Neural progenitor cell (in vitro differentiated cells): ENCODE data around the gene SGSM1.

ENCODE experiments used
- EZH2 ChIP-seq: fragments of 200-600 bp; sonication (generic); IDR thresholded peaks from 2 replicates; pipeline ENCODE4 v1.6.1; 2017; ENCODE audit warnings: antibody characterized with exemption, mild to moderate bottlenecking, moderate library complexity
- TF ChIP-seq, protein P1 (sequence below): fragments of 200-600 bp; sonication (generic); IDR thresholded peaks from 2 replicates; pipeline ENCODE4 v1.5.1; 2017; ENCODE audit warnings: antibody characterized with exemption, mild to moderate bottlenecking

DNA sequence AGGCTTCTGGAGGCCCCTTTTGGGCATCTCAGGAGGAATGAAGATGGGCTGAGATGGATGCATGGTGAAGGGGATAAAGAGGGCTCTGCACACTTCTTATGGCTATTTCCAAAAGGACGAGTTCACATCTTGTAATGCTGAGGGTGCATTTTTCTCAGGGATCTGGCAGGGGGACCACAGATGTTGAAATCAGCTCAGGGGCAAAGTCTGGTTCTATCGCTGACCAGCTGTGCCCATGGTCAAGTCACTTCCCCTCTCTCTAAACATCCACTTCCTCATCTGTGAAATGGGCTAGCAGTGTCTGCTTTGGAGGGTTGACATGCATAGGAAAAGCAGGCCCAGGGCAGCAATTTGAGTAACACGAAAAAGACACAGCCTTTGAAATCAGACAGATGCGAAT is 114.0 kb downstream of the SGSM1 start:
- TF ChIP-seq, protein P1, sequence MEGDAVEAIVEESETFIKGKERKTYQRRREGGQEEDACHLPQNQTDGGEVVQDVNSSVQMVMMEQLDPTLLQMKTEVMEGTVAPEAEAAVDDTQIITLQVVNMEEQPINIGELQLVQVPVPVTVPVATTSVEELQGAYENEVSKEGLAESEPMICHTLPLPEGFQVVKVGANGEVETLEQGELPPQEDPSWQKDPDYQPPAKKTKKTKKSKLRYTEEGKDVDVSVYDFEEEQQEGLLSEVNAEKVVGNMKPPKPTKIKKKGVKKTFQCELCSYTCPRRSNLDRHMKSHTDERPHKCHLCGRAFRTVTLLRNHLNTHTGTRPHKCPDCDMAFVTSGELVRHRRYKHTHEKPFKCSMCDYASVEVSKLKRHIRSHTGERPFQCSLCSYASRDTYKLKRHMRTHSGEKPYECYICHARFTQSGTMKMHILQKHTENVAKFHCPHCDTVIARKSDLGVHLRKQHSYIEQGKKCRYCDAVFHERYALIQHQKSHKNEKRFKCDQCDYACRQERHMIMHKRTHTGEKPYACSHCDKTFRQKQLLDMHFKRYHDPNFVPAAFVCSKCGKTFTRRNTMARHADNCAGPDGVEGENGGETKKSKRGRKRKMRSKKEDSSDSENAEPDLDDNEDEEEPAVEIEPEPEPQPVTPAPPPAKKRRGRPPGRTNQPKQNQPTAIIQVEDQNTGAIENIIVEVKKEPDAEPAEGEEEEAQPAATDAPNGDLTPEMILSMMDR = no peak
- no peak for TF ChIP-seq EZH2
